Measurements from ENCODE around the gene LRCH4. TPM values are rescaled to one million over a fixed set of nuclear protein-coding genes. Genes with fewer than 3 reads are reported as not detected.

The LRCH4 gene
- polyA plus RNA-seq, 1 experiment: 20.0 TPM

DNA sequence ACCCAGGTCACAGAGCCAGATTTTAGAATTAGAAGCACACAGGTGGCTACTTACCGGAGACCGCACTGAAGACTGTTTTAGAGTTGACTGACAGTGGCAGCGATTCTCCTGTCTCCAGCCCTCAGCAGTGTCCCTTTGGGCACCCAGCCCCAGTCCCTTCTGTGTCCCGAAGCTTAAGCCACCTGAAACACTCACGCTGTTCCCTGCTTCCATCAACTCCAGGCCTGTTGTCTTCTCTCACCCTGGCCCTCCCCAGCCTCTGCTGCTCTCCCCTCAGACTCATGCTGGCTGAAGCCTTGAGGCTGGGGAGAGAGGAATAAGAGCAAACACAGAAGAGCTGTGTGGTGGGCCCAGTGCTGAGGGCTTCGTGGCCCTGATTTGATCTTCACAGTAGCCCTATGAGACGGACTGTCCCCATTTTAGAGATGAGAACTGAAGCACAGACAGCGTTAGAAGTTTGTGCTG, 22.8 kb downstream of the LRCH4 start:
- no peaks in the 10 kb centered on the region for H3K27me3 ChIP-seq (ENCODE audit: control insufficient read depth, insufficient read depth, low read length)
- DNase-seq (ENCODE audit: low read depth): no peak
- CTCF ChIA-PET: interaction anchor here (1.0 to 15.0 kb wide), 29 partner anchors 7 to 288 kb away, joined by 3 to 162 read pairs (median 6); partner anchors contain the start of genes FBXO24, GIGYF1, LRCH4 and PCOLCE
- TF ChIP-seq, protein P1, sequence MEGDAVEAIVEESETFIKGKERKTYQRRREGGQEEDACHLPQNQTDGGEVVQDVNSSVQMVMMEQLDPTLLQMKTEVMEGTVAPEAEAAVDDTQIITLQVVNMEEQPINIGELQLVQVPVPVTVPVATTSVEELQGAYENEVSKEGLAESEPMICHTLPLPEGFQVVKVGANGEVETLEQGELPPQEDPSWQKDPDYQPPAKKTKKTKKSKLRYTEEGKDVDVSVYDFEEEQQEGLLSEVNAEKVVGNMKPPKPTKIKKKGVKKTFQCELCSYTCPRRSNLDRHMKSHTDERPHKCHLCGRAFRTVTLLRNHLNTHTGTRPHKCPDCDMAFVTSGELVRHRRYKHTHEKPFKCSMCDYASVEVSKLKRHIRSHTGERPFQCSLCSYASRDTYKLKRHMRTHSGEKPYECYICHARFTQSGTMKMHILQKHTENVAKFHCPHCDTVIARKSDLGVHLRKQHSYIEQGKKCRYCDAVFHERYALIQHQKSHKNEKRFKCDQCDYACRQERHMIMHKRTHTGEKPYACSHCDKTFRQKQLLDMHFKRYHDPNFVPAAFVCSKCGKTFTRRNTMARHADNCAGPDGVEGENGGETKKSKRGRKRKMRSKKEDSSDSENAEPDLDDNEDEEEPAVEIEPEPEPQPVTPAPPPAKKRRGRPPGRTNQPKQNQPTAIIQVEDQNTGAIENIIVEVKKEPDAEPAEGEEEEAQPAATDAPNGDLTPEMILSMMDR (IDR thresholded peaks at IDR 0.05; ENCODE audit: insufficient read depth, low read depth, low read length): no peak
- POLR2A ChIA-PET: no interaction called here
- H3K36me3 ChIP-seq (ENCODE audit: control insufficient read depth, insufficient read depth, low read length): no peaks in the 10 kb centered on the region
- H3K4me3 ChIP-seq (ENCODE audit: low read depth, low read length): no peak overlapping the region

DNA sequence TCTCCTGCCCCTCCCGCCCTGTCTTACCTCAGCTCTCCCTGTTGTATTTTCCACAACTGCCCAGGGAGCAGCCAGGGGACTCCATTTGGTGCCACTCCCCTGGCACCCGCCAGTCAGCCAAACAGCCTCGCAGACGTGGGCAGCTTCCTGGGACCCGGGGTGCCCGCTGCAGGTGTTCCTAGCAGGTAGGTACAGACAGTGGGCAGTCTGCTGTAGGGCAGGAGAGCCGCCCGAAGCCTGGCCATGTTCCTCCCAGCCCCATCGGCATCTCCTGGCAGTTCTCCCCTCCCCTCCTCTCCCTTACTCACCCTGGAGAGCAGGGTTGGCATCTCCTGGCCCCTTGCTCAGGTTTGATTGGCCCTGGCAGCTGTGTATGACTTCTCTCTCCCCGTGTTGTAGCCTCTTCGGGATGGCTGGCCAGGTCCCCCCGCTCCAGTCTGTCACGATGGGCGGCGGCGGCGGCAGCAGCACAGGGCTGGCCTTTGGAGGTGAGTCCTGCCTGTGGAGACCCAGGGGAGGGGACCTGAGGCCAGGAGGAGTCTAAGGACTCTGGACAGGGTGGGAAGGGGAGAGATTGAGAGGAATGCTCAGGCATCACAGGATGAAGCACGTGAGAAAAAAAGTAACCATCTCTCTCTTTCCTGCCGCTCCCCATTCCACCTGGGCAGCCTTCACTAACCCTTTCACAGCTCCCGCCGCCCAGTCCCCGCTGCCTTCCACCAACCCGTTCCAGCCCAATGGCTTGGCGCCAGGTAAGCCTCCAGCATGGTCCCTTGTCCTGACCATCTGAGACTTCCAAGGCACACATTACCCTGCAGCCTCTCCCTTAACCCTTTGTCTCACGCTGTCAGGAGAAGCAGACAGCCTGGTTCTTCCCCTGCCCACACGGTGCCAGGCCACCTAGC, 23.5 kb downstream of the LRCH4 start:
- Histone ChIP-seq H3K36me3 (ENCODE audit: control insufficient read depth, insufficient read depth, low read length) (no peaks in the 10 kb centered on the region), H3K4me3 (ENCODE audit: low read depth, low read length) (no peak overlapping the region), H3K27me3 (ENCODE audit: control insufficient read depth, insufficient read depth, low read length) (no peaks in the 10 kb centered on the region)
- DNase-seq (ENCODE audit: low read depth): no peak
- TF ChIP-seq, protein P1 (IDR thresholded peaks at IDR 0.05; ENCODE audit: insufficient read depth, low read depth, low read length): no peak
- ChIA-PET CTCF (interaction anchor here (1.0 to 15.0 kb wide), 15 partner anchors 7 to 288 kb away, joined by 3 to 162 read pairs (median 6); partner anchors contain the start of genes GIGYF1 and PCOLCE), POLR2A (interaction anchor here (0.6 kb wide), 1 partner anchor 92 kb away, joined by 3 read pairs; no protein-coding TSS in a partner anchor)

DNA sequence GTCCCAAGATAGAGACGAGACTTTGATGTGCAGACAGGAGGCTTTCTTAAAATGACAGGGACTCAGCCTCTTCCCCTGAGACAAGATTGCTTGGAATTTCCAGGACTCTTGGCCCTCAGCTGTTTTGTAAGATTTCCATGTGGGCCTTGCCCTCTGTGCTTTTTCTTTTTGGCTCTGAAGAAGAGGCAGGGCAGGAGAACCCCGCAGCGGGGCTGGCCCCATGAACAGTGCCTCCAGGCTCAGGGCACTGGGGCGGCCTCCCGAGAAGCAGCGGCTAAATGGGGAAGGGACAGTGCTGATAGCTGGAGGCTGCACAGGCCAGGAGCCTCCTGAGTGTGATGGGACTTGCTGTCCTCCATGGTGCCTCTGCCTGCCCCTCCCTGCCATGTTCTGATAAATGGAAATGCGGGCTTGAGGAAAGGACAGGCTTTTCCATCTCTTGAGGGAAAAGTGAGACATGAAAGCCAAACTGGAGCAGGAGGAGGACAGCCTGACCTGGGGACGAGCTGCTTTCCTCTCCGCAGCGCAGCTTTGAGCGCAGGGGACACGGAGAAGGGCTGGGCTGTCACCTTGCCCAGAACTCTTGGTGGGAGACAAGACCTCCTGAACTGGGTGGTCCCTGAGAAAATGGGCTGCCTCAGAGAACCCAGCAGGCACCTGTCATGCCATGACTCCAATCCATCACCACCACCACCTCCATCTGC, 24.3 kb downstream of the LRCH4 start:
- TF ChIP-seq, protein P1 (IDR thresholded peaks at IDR 0.05; ENCODE audit: insufficient read depth, low read depth, low read length): no peak
- H3K27me3 ChIP-seq (ENCODE audit: control insufficient read depth, insufficient read depth, low read length): no peaks in the 10 kb centered on the region
- POLR2A ChIA-PET: no interaction called here
- CTCF ChIA-PET: interaction anchor here (1.0 to 15.0 kb wide), 7 partner anchors 13 to 164 kb away, joined by 3 to 162 read pairs (median 6); partner anchors contain the start of gene GIGYF1
- DNase-seq (ENCODE audit: low read depth): no peak
- H3K36me3 ChIP-seq (ENCODE audit: control insufficient read depth, insufficient read depth, low read length): no peaks in the 10 kb centered on the region
- H3K4me3 ChIP-seq (ENCODE audit: low read depth, low read length): no peak overlapping the region

DNA sequence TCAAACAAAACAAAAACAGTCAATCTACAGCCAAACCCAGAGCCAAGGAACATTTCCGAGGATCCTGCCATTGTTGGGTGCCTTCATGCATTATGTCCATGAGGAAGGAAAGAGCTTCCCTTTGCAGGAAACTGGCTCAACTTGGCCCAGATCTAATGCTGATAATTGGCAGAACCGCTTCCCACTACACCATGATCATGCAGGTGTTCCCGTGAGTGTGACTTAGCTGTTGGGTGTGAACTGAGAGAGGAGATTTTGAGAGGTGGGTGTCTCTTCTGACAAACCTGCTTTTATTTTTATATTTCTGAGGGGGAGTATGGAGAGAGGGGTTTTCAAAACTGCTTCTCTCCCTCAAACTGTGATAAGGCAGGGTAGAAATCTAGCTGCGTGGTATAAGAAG, 26.8 kb downstream of the LRCH4 start:
- Histone ChIP-seq H3K4me3 (ENCODE audit: low read depth, low read length) (no peak overlapping the region), H3K27me3 (ENCODE audit: control insufficient read depth, insufficient read depth, low read length) (no peaks in the 10 kb centered on the region), H3K36me3 (ENCODE audit: control insufficient read depth, insufficient read depth, low read length) (no peaks in the 10 kb centered on the region)
- TF ChIP-seq, protein P1 (IDR thresholded peaks at IDR 0.05; ENCODE audit: insufficient read depth, low read depth, low read length): no peak
- DNase-seq (ENCODE audit: low read depth): no peak
- CTCF ChIA-PET: interaction anchor here (0.6 to 15.0 kb wide), 29 partner anchors 10 to 293 kb away, joined by 3 to 162 read pairs (median 8); partner anchors contain the start of genes FBXO24, GIGYF1, LRCH4 and NYAP1
- POLR2A ChIA-PET: interaction anchor here (0.7 kb wide), 1 partner anchor 88 kb away, joined by 16 read pairs; no protein-coding TSS in a partner anchor

All from BJ (cell line).